GM12891 (cell line): ENCODE measurements around the gene AK4.

Experiments
- PAX5 ChIP-seq: IDR thresholded peaks from 2 replicates; pipeline ENCODE4 v1.6.1; 2011; ENCODE audit warnings: low read length, moderate library complexity, mild to moderate bottlenecking; ENCODE audit not compliant: insufficient read depth, severe bottlenecking
- POLR2A ChIP-seq: IDR thresholded peaks from 2 replicates; pipeline ENCODE4 v1.6.1; 2011; ENCODE audit warnings: low read depth, low read length, control low read depth
- POLR2AphosphoS5 ChIP-seq: IDR thresholded peaks from 2 replicates; pipeline ENCODE4 v1.6.1; 2011; ENCODE audit warnings: low read depth, low read length, control low read depth
- POU2F2 ChIP-seq: IDR thresholded peaks from 2 replicates; pipeline ENCODE4 v1.6.1; 2011; ENCODE audit warnings: low read depth, mild to moderate bottlenecking, control low read depth, low read length, moderate library complexity
- SPI1 ChIP-seq: IDR thresholded peaks from 2 replicates; pipeline ENCODE4 v1.6.1; 2011; ENCODE audit warnings: low read depth, low read length, control low read depth
- TAF1 ChIP-seq: IDR thresholded peaks from 2 replicates; pipeline ENCODE4 v1.6.1; 2011; ENCODE audit warnings: low read depth, low read length, control low read depth

DNA sequence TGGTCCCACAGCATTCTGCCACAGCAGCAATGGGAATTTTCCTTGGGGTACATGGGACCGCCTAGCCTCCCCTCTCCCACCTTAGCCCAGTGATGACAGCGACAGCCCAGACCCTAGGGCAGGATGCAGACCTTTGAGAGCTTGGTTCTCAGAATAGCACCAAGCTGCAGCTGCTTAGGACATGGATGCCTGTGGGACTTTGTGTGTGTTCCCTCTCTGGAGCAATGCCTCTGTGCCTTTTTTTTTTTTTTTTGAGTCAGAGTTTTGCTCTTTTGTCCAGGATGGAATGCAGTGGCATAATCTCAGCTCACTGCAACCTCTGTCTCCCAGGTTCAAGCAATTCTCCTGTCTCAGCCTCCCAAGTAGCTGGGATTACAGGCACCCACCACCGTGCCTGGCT is 44.2 kb upstream of the AK4 start:
- TF ChIP-seq POLR2AphosphoS5 (no peak), SPI1 (no peak), POU2F2 (no peak), POLR2A (no peak), TAF1 (no peak), PAX5 (no peak)
